Adrenal gland (tissue), 12 donors: ENCODE data around the gene DEPP1. TPM values are rescaled to one million over a fixed set of nuclear protein-coding genes. Genes with fewer than 3 reads are reported as not detected.
A peak's percentile ranks its signal among the peaks of the same experiment; 100 is the strongest.

Source experiments
- DNase-seq, 7 donors: peaks; one replicate each; pipeline ENCODE4 v3.0.0-alpha.2; 2019 to 2020
- H3K27ac ChIP-seq, 5 donors: fragments of 200-600 bp; sonication (generic) in 4 of 5; 1 replicate in 3 of 5; 2 replicates in 2 of 5; pipeline versions ENCODE4 v1.5.1 to v1.8.0; 2016 to 2020; ENCODE audit warnings: mild to moderate bottlenecking in 1 of 5
- H3K27me3 ChIP-seq: fragments of 200-600 bp; 2 replicates; pipeline ENCODE4 v1.8.0; 2021
- H3K36me3 ChIP-seq, 2 donors: fragments of 200-600 bp; replicated peaks in 1 of 2; 1 replicate in 1 of 2; 2 replicates in 1 of 2; pipeline versions ENCODE4 v1.5.1 to v1.8.0; 2018 to 2022
- H3K4me1 ChIP-seq, 2 donors: fragments of 200-600 bp; replicated peaks in 1 of 2; 1 replicate in 1 of 2; 2 replicates in 1 of 2; pipeline versions ENCODE4 v1.5.1 to v1.8.0; 2018 to 2021
- H3K4me3 ChIP-seq, 4 donors: fragments of 200-600 bp; sonication (generic) in 3 of 4; one replicate each; pipeline ENCODE4 v1.5.1; 2016 to 2018
- H3K9me3 ChIP-seq, 3 donors: fragments of 200-600 bp; sonication (generic) in 1 of 3; replicated peaks in 1 of 3; 1 replicate in 2 of 3; 2 replicates in 1 of 3; pipeline versions ENCODE4 v1.5.1 to v1.8.0; 2016 to 2021
- POLR2A ChIP-seq, 2 donors: fragments of 450-650 bp; IDR thresholded peaks; one replicate each; pipeline ENCODE4 v1.6.1; 2017; ENCODE audit warnings: antibody characterized with exemption in 2 of 2, mild to moderate bottlenecking in 2 of 2, moderate library complexity in 1 of 2
- WGBS, 4 donors: extraction: QIAGEN DNeasy Blood & Tissue Kit in 2 of 4; methylation state at CpG; one replicate each; pipeline versions ENCODE4 v1.1.5 to v1.1.7; 2013 to 2017; 5-methylcytosine and 5-hydroxymethylcytosine counted together
- intact Hi-C, 2 donors: fragments of 100-400 bp; cut with DNase I; formaldehyde crosslinking; loops; one replicate each; pipeline versions ENCODE4 v1.14.1 to v1.15.0; 2022 to 2023
- polyA plus RNA-seq, 3 donors: library from polyadenylated mRNA; stranded (reverse); fragments of 200-250 nt in 2 of 3; fragments of 350-450 nt in 1 of 3; fragmentation: Illumina TruSeq in 1 of 3; extraction: RNeasy Lipid Tissue Mini Kit (QIAGEN cat#74804) in 1 of 3; gene quantifications; one replicate each; pipeline ENCODE4 v1.2.3, GENCODE V29; 2013 to 2014
- total RNA-seq, 9 donors: library from RNA; depleted of rRNA in 4 of 9; stranded (reverse); fragments of >200 nt in 4 of 9; fragments of 120-200 nt in 1 of 9; fragmentation: NEBNext Ultra II Directional in 1 of 9; extraction: Animal tissue kit (Norgen Biotek cat#: 25700) in 1 of 9; gene quantifications; one replicate each; pipeline versions ENCODE4 v1.1.0 to v1.2.4, GENCODE V29; 2013 to 2023
- TF ChIP-seq, protein P1 (sequence below), 6 experiments: fragments of 450-650 bp in 4 of 6; fragments of 200-600 bp in 2 of 6; sonication (generic) in 1 of 6; IDR thresholded peaks; 1 replicate in 5 of 6; 2 replicates in 1 of 6; pipeline versions ENCODE4 v1.5.1 to v1.8.0; 2016 to 2021; ENCODE audit warnings: antibody characterized with exemption in 6 of 6, mild to moderate bottlenecking in 2 of 6, moderate library complexity in 1 of 6
- donor health status: healthy with polysubstance abuse.
- donor health status: Bipolar disorder and iron deficiency.
- donor health status: DM: yes; HTN: yes; CAD: no.
- donor health status: DM: no; HTN: no; CAD: no.
- donor health status: DM: no; HTN: no; CAD: no.
- donor health status: DM: yes; HTN: yes; CAD: no.

The DEPP1 gene
- total and polyA plus RNA-seq, 12 donors, result 7.4 to 179 (median 53.9) TPM

GRCh38 chr10:44983066-44983894, 4.7 kb upstream of the DEPP1 start:
- DNase-seq, result peak in 1 of 7 donors; percentile 6
- TF ChIP-seq, protein P1, sequence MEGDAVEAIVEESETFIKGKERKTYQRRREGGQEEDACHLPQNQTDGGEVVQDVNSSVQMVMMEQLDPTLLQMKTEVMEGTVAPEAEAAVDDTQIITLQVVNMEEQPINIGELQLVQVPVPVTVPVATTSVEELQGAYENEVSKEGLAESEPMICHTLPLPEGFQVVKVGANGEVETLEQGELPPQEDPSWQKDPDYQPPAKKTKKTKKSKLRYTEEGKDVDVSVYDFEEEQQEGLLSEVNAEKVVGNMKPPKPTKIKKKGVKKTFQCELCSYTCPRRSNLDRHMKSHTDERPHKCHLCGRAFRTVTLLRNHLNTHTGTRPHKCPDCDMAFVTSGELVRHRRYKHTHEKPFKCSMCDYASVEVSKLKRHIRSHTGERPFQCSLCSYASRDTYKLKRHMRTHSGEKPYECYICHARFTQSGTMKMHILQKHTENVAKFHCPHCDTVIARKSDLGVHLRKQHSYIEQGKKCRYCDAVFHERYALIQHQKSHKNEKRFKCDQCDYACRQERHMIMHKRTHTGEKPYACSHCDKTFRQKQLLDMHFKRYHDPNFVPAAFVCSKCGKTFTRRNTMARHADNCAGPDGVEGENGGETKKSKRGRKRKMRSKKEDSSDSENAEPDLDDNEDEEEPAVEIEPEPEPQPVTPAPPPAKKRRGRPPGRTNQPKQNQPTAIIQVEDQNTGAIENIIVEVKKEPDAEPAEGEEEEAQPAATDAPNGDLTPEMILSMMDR (IDR thresholded peaks at IDR 0.05), result no peak
- Histone ChIP-seq H3K4me1 (peaks cover 33 to 50% of the 10 kb centered on the region in 2 donors), H3K9me3 (no peaks in the 10 kb centered on the region), H3K4me3 (no peak overlapping the region), H3K36me3 (peaks cover 0 to 10% of the 10 kb centered on the region in 2 donors), H3K27ac (peak overlapping the region in 2 of 5 donors; percentile 12 to 25), H3K27me3 (no peaks in the 10 kb centered on the region)
- WGBS, 4 donors, result 87 to 95% (median 93%) methylated on average over 8 to 13 of the region's 13 CpGs
- intact Hi-C loops, result no loop called here

GRCh38 chr10:44982496-44982895, 3.9 kb upstream of the DEPP1 start:
- H3K27ac ChIP-seq, result peak overlapping the region in 2 of 5 donors; percentile 12 to 71
- H3K4me3 ChIP-seq, result no peak overlapping the region
- peaks cover 0 to 15% of the 10 kb centered on the region in 2 donors for H3K36me3 ChIP-seq
- no peaks in the 10 kb centered on the region for H3K27me3 ChIP-seq
- WGBS, 4 donors, result 94 to 100% (median 96%) methylated on average over 1 to 9 of the region's 9 CpGs
- DNase-seq, result peak in 1 of 7 donors; percentile 15
- no peaks in the 10 kb centered on the region for H3K9me3 ChIP-seq
- intact Hi-C loops, result no loop called here
- TF ChIP-seq, protein P1 (IDR thresholded peaks at IDR 0.05), result no peak
- no peak for TF ChIP-seq POLR2A (IDR thresholded peaks at IDR 0.05)
- H3K4me1 ChIP-seq, result peaks cover 41 to 57% of the 10 kb centered on the region in 2 donors

- no peak for DNase-seq
- TF ChIP-seq, protein P1 (IDR thresholded peaks at IDR 0.05), result no peak
- TF ChIP-seq POLR2A (IDR thresholded peaks at IDR 0.05), result no peak
- Histone ChIP-seq H3K27ac (peak overlapping the region in 2 of 5 donors; percentile 71 to 83), H3K36me3 (peaks cover 0 to 17% of the 10 kb centered on the region in 2 donors), H3K27me3 (no peaks in the 10 kb centered on the region), H3K9me3 (no peaks in the 10 kb centered on the region), H3K4me1 (peaks cover 44 to 62% of the 10 kb centered on the region in 2 donors), H3K4me3 (no peak overlapping the region)
- 77 to 86% (median 83%) methylated on average over 9 of the region's 9 CpGs; no CpG with 5 or more reads in 1 of the 4 donors for WGBS, 4 donors
- intact Hi-C loops, result no loop called here
These were observed 3.5 kb upstream of the DEPP1 start for GRCh38 chr10:44982114-44982460.

- H3K9me3 ChIP-seq, result no peaks in the 10 kb centered on the region
- DNase-seq, result peak in 6 of 7 donors; percentile 75 to 83 (median 77)
- 57 to 64% (median 59%) methylated on average over 10 to 11 of the region's 11 CpGs for WGBS, 4 donors
- peak in 1 of 2 donors; percentile 39 for TF ChIP-seq POLR2A (IDR thresholded peaks at IDR 0.05)
- TF ChIP-seq, protein P1 (IDR thresholded peaks at IDR 0.05), result no peak
- no peaks in the 10 kb centered on the region for H3K27me3 ChIP-seq
- peaks cover 0 to 20% of the 10 kb centered on the region in 2 donors for H3K36me3 ChIP-seq
- peak overlapping the region; percentile 10 to 83 (median 71) for H3K27ac ChIP-seq
- H3K4me3 ChIP-seq, result no peak overlapping the region
- intact Hi-C loops, result no loop called here
- peaks cover 44 to 68% of the 10 kb centered on the region in 2 donors for H3K4me1 ChIP-seq
These were observed 2.8 kb upstream of the DEPP1 start for GRCh38 chr10:44981172-44982113.
